B cell (primary cell): ENCODE results near the gene TWF1. TPM values are rescaled to one million over a fixed set of nuclear protein-coding genes. Genes with fewer than 3 reads are reported as not detected.
A peak's percentile ranks its signal among the peaks of the same experiment; 100 is the strongest.

ENCODE experiments used
- ATAC-seq: fragments of 200-7000 bp; cut with Tn5 transposase; one replicate; pipeline ENCODE4 v1.10.0; 2021; ENCODE audit warnings: low read depth, mild to moderate bottlenecking, moderate number of reproducible peaks, moderate library complexity
- CTCF ChIA-PET: fragments of 350-600 bp; sonication (Branson Sonifier 250); formaldehyde crosslinking; loops from one replicate; lab custom pipeline; 2021; ENCODE audit warnings: antibody characterized with exemption, inconsistent platforms; lab: Charles Lee
- POLR2A ChIA-PET: fragments of 350-600 bp; sonication (Branson Sonifier 250); formaldehyde crosslinking; loops from one replicate; lab custom pipeline; 2021; ENCODE audit warnings: antibody characterized with exemption; lab: Charles Lee
- DNase-seq: peaks from one replicate; pipeline ENCODE4 v3.0.0; 2013
- H2AFZ ChIP-seq: 2 replicates; pipeline ENCODE4 v1.6.1; 2012; ENCODE audit warnings: mild to moderate bottlenecking, low read depth, low read length; ENCODE audit not compliant: insufficient read depth, poor library complexity, severe bottlenecking
- H3K27ac ChIP-seq, 2 donors: 1 replicate in 1 of 2; 2 replicates in 1 of 2; pipeline ENCODE4 v1.5.1; 2012 to 2013; ENCODE audit warnings: low read length in 2 of 2, mild to moderate bottlenecking in 2 of 2, moderate library complexity in 1 of 2
- H3K27me3 ChIP-seq, 4 experiments: fragments of 200-600 bp in 1 of 4; sonication (generic) in 1 of 4; replicated peaks in 1 of 4; 1 replicate in 2 of 4; 2 replicates in 2 of 4; pipeline versions ENCODE4 v1.6.1 to v1.7.0; 2013 to 2016; ENCODE audit warnings: low read length in 3 of 4, mild to moderate bottlenecking in 2 of 4, mixed read lengths in 1 of 4, moderate library complexity in 1 of 4; ENCODE audit not compliant: insufficient read depth in 4 of 4, control insufficient read depth in 3 of 4; ENCODE audit errors: control extremely low read depth in 1 of 4
- H3K36me3 ChIP-seq, 2 experiments: replicated peaks in 1 of 2; 1 replicate in 1 of 2; 2 replicates in 1 of 2; pipeline versions ENCODE4 v1.6.1 to v1.7.1; 2013; ENCODE audit warnings: low read length in 1 of 2; ENCODE audit not compliant: insufficient read depth in 2 of 2, control insufficient read depth in 1 of 2; ENCODE audit errors: control extremely low read depth in 1 of 2, extremely low read depth in 1 of 2
- H3K4me1 ChIP-seq, 2 donors: fragments of 200-600 bp in 1 of 2; sonication (generic) in 1 of 2; 1 replicate in 1 of 2; 2 replicates in 1 of 2; pipeline versions ENCODE4 v1.5.1 to v1.6.1; 2013 to 2017; ENCODE audit warnings: low read length in 2 of 2; ENCODE audit not compliant: control insufficient read depth in 2 of 2, insufficient read depth in 2 of 2
- H3K4me2 ChIP-seq: replicated peaks from 2 replicates; pipeline ENCODE3; 2012; ENCODE audit warnings: mild to moderate bottlenecking, low read depth, low read length; ENCODE audit not compliant: poor library complexity, severe bottlenecking
- H3K4me3 ChIP-seq, 5 experiments: fragments of 200-600 bp in 1 of 5; sonication (generic) in 1 of 5; 1 replicate in 3 of 5; 2 replicates in 2 of 5; pipeline versions ENCODE4 v1.5.1 to v1.7.0; 2011 to 2016; ENCODE audit warnings: low read length in 4 of 5, mild to moderate bottlenecking in 4 of 5, low read depth in 2 of 5, control low read depth in 1 of 5, moderate library complexity in 1 of 5; ENCODE audit not compliant: insufficient read depth in 1 of 5; ENCODE audit errors: control extremely low read depth in 1 of 5, extremely low read depth in 1 of 5
- H3K79me2 ChIP-seq: fragments of 200-600 bp; sonication (generic); one replicate; pipeline ENCODE4 v1.6.0; 2016; ENCODE audit warnings: low read length; ENCODE audit not compliant: control insufficient read depth, insufficient read depth
- H3K9ac ChIP-seq: fragments of 200-600 bp; sonication (generic); 2 replicates; pipeline ENCODE4 v1.6.1; 2017; ENCODE audit warnings: mild to moderate bottlenecking, low read length, moderate library complexity
- H3K9me3 ChIP-seq, 3 donors: one replicate each; pipeline versions ENCODE4 v1.6.1 to v1.7.1; 2013; ENCODE audit warnings: low read length in 2 of 3; ENCODE audit not compliant: control insufficient read depth in 2 of 3, insufficient read depth in 1 of 3; ENCODE audit errors: control extremely low read depth in 1 of 3
- H4K20me1 ChIP-seq: 2 replicates; pipeline ENCODE4 v1.6.0; 2012; ENCODE audit warnings: mild to moderate bottlenecking, low read length; ENCODE audit not compliant: insufficient read depth, control insufficient read depth, poor library complexity, severe bottlenecking
- H3K27ac Mint-ChIP-seq: one replicate; pipeline ENCODE4 v1.8.0; 2021; ENCODE audit warnings: mixed read lengths
- H3K27me3 Mint-ChIP-seq: one replicate; pipeline ENCODE4 v1.8.0; 2021; ENCODE audit warnings: mixed read lengths
- H3K4me1 Mint-ChIP-seq: one replicate; pipeline ENCODE4 v1.8.0; 2021; ENCODE audit warnings: mixed read lengths
- H3K4me3 Mint-ChIP-seq: one replicate; pipeline ENCODE4 v1.8.0; 2021; ENCODE audit warnings: mixed read lengths
- H3K9me3 Mint-ChIP-seq: one replicate; pipeline ENCODE4 v1.8.0; 2022; ENCODE audit warnings: mixed read lengths; ENCODE audit not compliant: insufficient read depth
- EZH2 ChIP-seq: IDR thresholded peaks from 2 replicates; pipeline ENCODE4 v1.6.1; 2012; ENCODE audit warnings: borderline replicate concordance, low read depth, mild to moderate bottlenecking, moderate library complexity, low read length; ENCODE audit not compliant: insufficient read depth, poor library complexity, severe bottlenecking
- WGBS: methylation state at CpG from one replicate; pipeline ENCODE4 v1.1.5; 2013; ENCODE audit warnings: missing lambda C conversion rate; ENCODE audit not compliant: insufficient coverage; 5-methylcytosine and 5-hydroxymethylcytosine counted together
- intact Hi-C: fragments of 100-400 bp; cut with micrococcal nuclease; formaldehyde crosslinking; loops from one replicate; pipeline ENCODE4 v1.10.0; 2022
- polyA plus RNA-seq: library from polyadenylated mRNA; depleted of rRNA; stranded (reverse); fragments of >200 nt; gene quantifications from 2 replicates; pipeline ENCODE4 v1.2.3, GENCODE V29; 2012
- total RNA-seq, 2 donors: library from RNA; stranded (reverse); fragments of 120-200 nt in 1 of 2; gene quantifications; 1 replicate in 1 of 2; 2 replicates in 1 of 2; pipeline versions ENCODE4 v1.2.3 to v1.2.4, GENCODE V29; 2013 to 2022
- TF ChIP-seq, protein P1 (sequence below): fragments of 200-600 bp; IDR thresholded peaks from one replicate; pipeline ENCODE4 v1.8.0; 2022; ENCODE audit warnings: antibody characterized with exemption, mild to moderate bottlenecking

Gene TWF1
- total and polyA plus RNA-seq, 2 donors (not counting 1 experiment from before 2014, with no cell fraction given), result 19.6 to 34.3 TPM

DNA sequence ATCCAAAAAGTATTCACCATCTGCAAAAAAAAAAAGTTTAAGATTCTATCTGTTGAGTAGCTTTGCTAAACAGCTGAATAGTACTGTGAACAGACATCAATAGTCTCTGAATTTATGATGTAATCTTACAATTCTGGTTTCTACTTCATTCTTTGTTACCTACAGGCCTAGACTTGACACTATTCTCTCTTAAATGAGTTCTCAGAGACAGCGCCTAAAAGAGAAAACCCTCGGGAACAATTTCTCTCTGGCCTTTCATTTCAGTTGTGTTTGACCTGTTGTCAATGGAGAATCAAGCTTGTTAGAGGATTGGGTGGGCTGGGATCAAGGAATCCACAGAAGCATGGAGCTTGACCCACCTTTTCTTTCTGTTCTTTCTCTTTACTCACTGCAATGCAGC, 5.9 kb upstream of the TWF1 start:
- intact Hi-C loops, result no loop called here
- no peaks in the 10 kb centered on the region for H3K4me1 Mint-ChIP-seq
- CTCF ChIA-PET, result no interaction called here

DNA sequence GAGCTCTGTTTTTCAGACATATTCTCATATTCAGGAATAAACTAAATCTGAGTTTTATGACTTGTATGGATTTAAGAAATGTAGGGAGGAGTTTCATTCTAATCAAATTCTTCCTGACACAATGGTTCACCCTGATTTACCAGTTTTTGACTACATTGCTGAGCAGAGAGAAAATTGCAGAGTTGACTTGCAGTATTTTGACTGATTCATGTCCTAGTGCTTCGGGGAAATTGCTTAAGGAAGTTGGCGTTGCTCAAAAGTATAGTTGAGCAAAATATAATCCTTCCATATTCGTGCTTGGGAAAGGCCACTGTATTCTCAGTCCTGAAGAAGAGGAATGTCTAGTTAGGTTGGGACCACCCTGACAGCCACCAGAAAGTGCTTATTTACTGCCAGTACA, 1.3 kb upstream of the TWF1 start:
- Histone ChIP-seq H3K4me2 (no peak overlapping the region), H3K9me3 (no peaks in the 10 kb centered on the region), H3K4me3 (no peak overlapping the region), H4K20me1 (peaks cover 7% of the 10 kb centered on the region), H3K4me1 (peaks cover 11 to 28% of the 10 kb centered on the region in 2 donors), H3K79me2 (peaks cover 34% of the 10 kb centered on the region), H2AFZ (peak overlapping the region; percentile 92), H3K36me3 (peaks cover 4 to 8% of the 10 kb centered on the region in 2 experiments), H3K27ac (peak overlapping the region; percentile 87 to 96), H3K27me3 (no peaks in the 10 kb centered on the region), H3K9ac (no peak overlapping the region)
- H3K4me1 Mint-ChIP-seq, result peaks cover 24% of the 10 kb centered on the region
- H3K27ac Mint-ChIP-seq, result peak overlapping the region; percentile 100
- H3K4me3 Mint-ChIP-seq, result peak overlapping the region; percentile 99
- H3K27me3 Mint-ChIP-seq, result no peaks in the 10 kb centered on the region
- no peak for TF ChIP-seq EZH2
- TF ChIP-seq, protein P1, sequence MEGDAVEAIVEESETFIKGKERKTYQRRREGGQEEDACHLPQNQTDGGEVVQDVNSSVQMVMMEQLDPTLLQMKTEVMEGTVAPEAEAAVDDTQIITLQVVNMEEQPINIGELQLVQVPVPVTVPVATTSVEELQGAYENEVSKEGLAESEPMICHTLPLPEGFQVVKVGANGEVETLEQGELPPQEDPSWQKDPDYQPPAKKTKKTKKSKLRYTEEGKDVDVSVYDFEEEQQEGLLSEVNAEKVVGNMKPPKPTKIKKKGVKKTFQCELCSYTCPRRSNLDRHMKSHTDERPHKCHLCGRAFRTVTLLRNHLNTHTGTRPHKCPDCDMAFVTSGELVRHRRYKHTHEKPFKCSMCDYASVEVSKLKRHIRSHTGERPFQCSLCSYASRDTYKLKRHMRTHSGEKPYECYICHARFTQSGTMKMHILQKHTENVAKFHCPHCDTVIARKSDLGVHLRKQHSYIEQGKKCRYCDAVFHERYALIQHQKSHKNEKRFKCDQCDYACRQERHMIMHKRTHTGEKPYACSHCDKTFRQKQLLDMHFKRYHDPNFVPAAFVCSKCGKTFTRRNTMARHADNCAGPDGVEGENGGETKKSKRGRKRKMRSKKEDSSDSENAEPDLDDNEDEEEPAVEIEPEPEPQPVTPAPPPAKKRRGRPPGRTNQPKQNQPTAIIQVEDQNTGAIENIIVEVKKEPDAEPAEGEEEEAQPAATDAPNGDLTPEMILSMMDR, result no peak
- CTCF ChIA-PET, result interaction anchor here (0.9 to 2.1 kb wide), 5 partner anchors 10 to 49 kb away, joined by 3 to 9 read pairs (median 4); partner anchors contain the start of genes IRAK4, PUS7L and TMEM117
- DNase-seq, result no peak
- 100% methylated on average over 3 of the region's 3 CpGs for WGBS
- ATAC-seq, result no peak
- intact Hi-C loops, result loop anchor here (5.0 kb wide), 1 partner anchor 1325 kb away; no protein-coding TSS in a partner anchor
- POLR2A ChIA-PET, result interaction anchor here (0.6 to 2.6 kb wide), 3 partner anchors 27 to 49 kb away, joined by 4 to 29 read pairs (median 17); partner anchors contain the start of genes IRAK4, PUS7L and TMEM117
- no peaks in the 10 kb centered on the region for H3K9me3 Mint-ChIP-seq

More for the DNA sequence above, 5.9 kb upstream of the TWF1 start:
- TF ChIP-seq EZH2, result no peak
- TF ChIP-seq, protein P1, result no peak
- H3K9ac ChIP-seq, result no peak overlapping the region
- H2AFZ ChIP-seq, result no peak overlapping the region
- no peaks in the 10 kb centered on the region for H3K27me3 ChIP-seq
- POLR2A ChIA-PET, result no interaction called here
- Mint-ChIP-seq H3K27ac (no peak overlapping the region), H3K4me3 (no peak overlapping the region), H3K27me3 (peaks cover 17% of the 10 kb centered on the region), H3K9me3 (no peaks in the 10 kb centered on the region)
- no peak for DNase-seq
- peaks cover under 1 to 2% of the 10 kb centered on the region in 2 donors for H3K4me1 ChIP-seq
- H4K20me1 ChIP-seq, result no peaks in the 10 kb centered on the region
- H3K4me3 ChIP-seq, result no peak overlapping the region
- no peak for ATAC-seq
- no CpG with 5 or more reads among the region's 2 CpGs for WGBS
- no peaks in the 10 kb centered on the region for H3K79me2 ChIP-seq
- H3K36me3 ChIP-seq, result no peaks in the 10 kb centered on the region
- no peak overlapping the region for H3K27ac ChIP-seq
- no peaks in the 10 kb centered on the region for H3K9me3 ChIP-seq
- no peak overlapping the region for H3K4me2 ChIP-seq
